A673 (cell line): ENCODE results near the gene NCOR2.

Source experiments
- CTCF ChIP-seq: fragments of 300-800, 200-600 bp; sonication (generic); conservative IDR thresholded peaks from 2 replicates; pipeline ENCODE4 v1.5.1; 2017; ENCODE audit warnings: low read depth, mild to moderate bottlenecking, antibody characterized with exemption, low read length, moderate library complexity, mixed read lengths
- EZH2 ChIP-seq: fragments of 200-600 bp; sonication (generic); IDR thresholded peaks from 2 replicates; pipeline ENCODE4 v1.6.1; 2017; ENCODE audit warnings: borderline replicate concordance, low read depth, mild to moderate bottlenecking, mixed read lengths, antibody characterized with exemption, low read length; ENCODE audit not compliant: poor library complexity, severe bottlenecking

GRCh38 chr12:124577374-124577773 lies 10.0 kb upstream of the NCOR2 start:
- TF ChIP-seq CTCF (no peak), EZH2 (no peak)
